AG04450 (cell line): ENCODE measurements around the gene DHDDS. TPM values are rescaled to one million over a fixed set of nuclear protein-coding genes. Genes with fewer than 3 reads are reported as not detected.

Experiments
- CTCF ChIA-PET: fragments of 300-600, 350-600 bp; formaldehyde crosslinking; extraction: SDS; loops from one replicate; lab custom pipeline; 2022; ENCODE audit warnings: antibody characterized with exemption, inconsistent platforms; lab: Charles Lee
- POLR2A ChIA-PET: fragments of 350-600 bp; formaldehyde crosslinking; extraction: SDS; loops from one replicate; lab custom pipeline; 2021; ENCODE audit warnings: antibody characterized with exemption, inconsistent platforms; lab: Yijun Ruan, JAX
- DNase-seq: peaks from one replicate; pipeline ENCODE4 v3.0.0-alpha.2; 2011; ENCODE audit warnings: low read depth, low spot score
- H3K27ac ChIP-seq: one replicate; pipeline ENCODE4 v1.5.1; 2012; ENCODE audit warnings: low read depth, low read length, control low read depth
- H3K27me3 ChIP-seq: one replicate; pipeline ENCODE4 v1.6.0; 2012; ENCODE audit warnings: low read length; ENCODE audit not compliant: control insufficient read depth, insufficient read depth
- H3K4me3 ChIP-seq: 2 replicates; pipeline ENCODE4 v1.5.1; 2011; ENCODE audit warnings: mild to moderate bottlenecking, low read depth, low read length, control low read depth
- H3K9me3 ChIP-seq: 2 replicates; pipeline ENCODE4 v1.5.1; 2012; ENCODE audit warnings: low read length; ENCODE audit not compliant: control insufficient read depth, insufficient read depth
- CTCF ChIP-seq: IDR thresholded peaks from 2 replicates; pipeline ENCODE4 v1.5.1; 2011; ENCODE audit warnings: low read depth, low read length, control low read depth, inconsistent platforms
- polyA plus RNA-seq: library from polyadenylated mRNA; depleted of rRNA; stranded (reverse); fragments of >200 nt; gene quantifications from 2 replicates; pipeline ENCODE4 v1.2.3, GENCODE V29; 2011

Gene DHDDS
- polyA plus RNA-seq, 1 experiment, result 51.7 TPM

GRCh38 chr1:26450908-26451307 is 18.8 kb downstream of the DHDDS start:
- DNase-seq, result no peak

DNA sequence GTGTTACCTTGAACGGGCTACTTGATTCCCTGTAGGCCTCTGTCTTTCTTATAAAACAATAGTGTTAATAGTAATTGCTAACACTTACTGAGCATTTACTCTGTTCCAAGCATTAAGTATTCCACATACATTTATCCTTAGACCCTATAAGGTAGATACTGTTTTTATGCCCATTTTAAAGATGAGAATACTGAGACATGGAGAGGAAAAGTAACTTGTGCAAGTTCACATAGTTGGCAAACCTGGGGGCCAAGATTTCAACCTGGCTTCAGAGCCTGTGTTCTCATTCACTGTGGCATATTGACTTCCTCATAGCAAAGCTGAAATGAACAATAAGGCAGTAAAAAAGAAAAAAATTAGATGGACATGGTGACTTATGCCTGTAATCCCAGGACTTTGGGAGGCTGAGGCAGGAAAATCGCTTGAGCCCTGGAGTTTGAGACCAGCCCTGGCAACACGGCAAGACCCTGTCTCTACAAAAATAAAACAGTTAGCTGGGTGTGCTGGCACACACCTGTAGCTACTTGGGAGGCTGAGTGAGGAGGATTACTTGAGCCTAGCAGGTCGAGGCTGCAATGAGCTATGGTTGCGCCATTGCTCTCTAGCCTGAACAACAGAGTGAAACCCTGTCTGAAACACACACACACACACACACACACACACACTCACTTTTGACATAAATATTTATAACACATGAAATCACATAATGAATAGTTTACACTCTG is 20.5 kb downstream of the DHDDS start:
- Histone ChIP-seq H3K27ac (no peak overlapping the region), H3K4me3 (no peak overlapping the region), H3K9me3 (no peaks in the 10 kb centered on the region), H3K27me3 (no peaks in the 10 kb centered on the region)
- ChIA-PET CTCF (interaction anchor here (1.2 kb wide), 1 partner anchor 35 kb away, joined by 4 read pairs; no protein-coding TSS in a partner anchor), POLR2A (interaction anchor here (0.6 kb wide), 1 partner anchor 282 kb away, joined by 4 read pairs; no protein-coding TSS in a partner anchor)
- DNase-seq, result no peak
- TF ChIP-seq CTCF, result no peak

More at GRCh38 chr1:26450908-26451307, 18.8 kb downstream of the DHDDS start:
- no peaks in the 10 kb centered on the region for H3K9me3 ChIP-seq
- H3K27ac ChIP-seq, result no peak overlapping the region
- ChIA-PET POLR2A (interaction anchor here (0.6 kb wide), 1 partner anchor 73 kb away, joined by 4 read pairs; no protein-coding TSS in a partner anchor), CTCF (no interaction called here)
- no peak for TF ChIP-seq CTCF
- H3K4me3 ChIP-seq, result no peak overlapping the region
- H3K27me3 ChIP-seq, result no peaks in the 10 kb centered on the region

DNA sequence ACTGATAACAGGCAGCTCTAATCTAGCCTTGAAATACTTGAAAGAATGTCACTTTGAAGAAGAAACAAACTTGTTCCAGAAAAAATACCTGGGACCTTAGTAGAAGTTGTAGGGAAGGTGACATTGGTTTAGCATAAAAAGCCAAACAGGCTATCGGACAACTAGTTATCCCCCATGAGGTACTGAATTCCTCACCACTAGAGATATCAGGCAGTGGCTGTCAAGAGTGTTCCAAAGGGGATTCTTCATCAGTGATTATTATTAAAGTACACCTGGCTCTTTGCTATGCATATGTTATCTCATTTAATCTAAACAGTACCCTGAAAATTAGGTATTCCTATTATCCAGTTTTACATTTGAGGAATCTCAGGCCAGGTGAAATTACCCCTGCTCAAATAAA is 27.0 kb downstream of the DHDDS start:
- POLR2A ChIA-PET, result no interaction called here
- no peaks in the 10 kb centered on the region for H3K27me3 ChIP-seq

GRCh38 chr1:26459573-26460031 is 27.5 kb downstream of the DHDDS start:
- Histone ChIP-seq H3K27me3 (no peaks in the 10 kb centered on the region), H3K27ac (no peak overlapping the region), H3K9me3 (no peaks in the 10 kb centered on the region), H3K4me3 (no peak overlapping the region)
- TF ChIP-seq CTCF, result no peak
- ChIA-PET CTCF (interaction anchor here (0.5 to 2.5 kb wide), 2 partner anchors 10 to 344 kb away, joined by 4 to 24 read pairs; no protein-coding TSS in a partner anchor), POLR2A (no interaction called here)
- DNase-seq, result no peak

More for the DNA sequence above, 27.0 kb downstream of the DHDDS start:
- H3K27ac ChIP-seq, result no peak overlapping the region
- H3K4me3 ChIP-seq, result no peak overlapping the region
- CTCF ChIA-PET, result interaction anchor here (2.5 kb wide), 1 partner anchor 11 kb away, joined by 24 read pairs; no protein-coding TSS in a partner anchor
- no peak for TF ChIP-seq CTCF
- DNase-seq, result no peak
- no peaks in the 10 kb centered on the region for H3K9me3 ChIP-seq

DNA sequence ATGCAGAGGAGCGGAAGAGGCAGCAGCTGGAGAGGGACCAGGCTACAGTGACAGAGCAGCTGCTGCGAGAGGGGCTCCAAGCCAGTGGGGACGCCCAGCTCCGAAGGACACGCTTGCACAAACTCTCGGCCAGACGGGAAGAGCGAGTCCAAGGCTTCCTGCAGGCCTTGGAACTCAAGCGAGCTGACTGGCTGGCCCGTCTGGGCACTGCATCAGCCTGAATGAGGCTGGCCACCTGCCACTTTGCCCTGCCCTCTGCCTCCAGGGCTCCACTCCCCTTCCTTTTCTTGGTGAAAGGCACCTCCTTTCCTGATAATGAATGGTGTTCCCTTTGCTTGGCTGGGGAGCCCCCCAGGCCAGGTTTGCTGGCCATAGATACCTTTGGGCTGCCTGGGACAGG is 36.8 kb downstream of the DHDDS start:
- Histone ChIP-seq H3K27ac (no peak overlapping the region), H3K4me3 (no peak overlapping the region), H3K9me3 (no peaks in the 10 kb centered on the region; the same call in 1 of the 2 replicates), H3K27me3 (no peaks in the 10 kb centered on the region)
- DNase-seq, result no peak
- ChIA-PET CTCF (interaction anchor here (1.6 to 2.4 kb wide), 2 partner anchors 9 to 13 kb away, joined by 11 to 24 read pairs; no protein-coding TSS in a partner anchor), POLR2A (no interaction called here)
- TF ChIP-seq CTCF, result no peak
